Endothelial cell of umbilical vein (primary cell): ENCODE data around the gene NDUFAB1. TPM values are rescaled to one million over a fixed set of nuclear protein-coding genes. Genes with fewer than 3 reads are reported as not detected.

Experiments
- BruUV-seq: library from RNA; stranded (reverse); fragments of 400-500 nt; replicated peaks from 2 replicates; lab custom pipeline; 2021; lab: Mats Ljungman, UMichigan
- CTCF ChIA-PET: fragments of 300-600, 350-600 bp; sonication (Branson Sonifier 250); formaldehyde crosslinking; loops from one replicate; lab custom pipeline; 2021; ENCODE audit warnings: antibody characterized with exemption, inconsistent platforms; lab: Charles Lee
- POLR2A ChIA-PET: fragments of 300-600, 350-600 bp; sonication (Branson Sonifier 250); formaldehyde crosslinking; loops from one replicate; lab custom pipeline; 2021; ENCODE audit warnings: antibody characterized with exemption, inconsistent platforms; lab: Charles Lee
- DNase-seq: peaks from one replicate; pipeline ENCODE4 v3.0.0-alpha.2; 2011; ENCODE audit warnings: low read depth, low spot score
- FAIRE-seq: peaks from 2 replicates; lab custom pipeline; 2011; peaks lifted over from hg19 to GRCh38; lab: Jason Lieb, UNC
- H2AFZ ChIP-seq: 2 replicates; pipeline ENCODE4 v1.6.0; 2012; ENCODE audit warnings: low read depth, low read length, control low read depth, inconsistent platforms
- H3K27ac ChIP-seq: 2 replicates; pipeline ENCODE4 v1.5.1; 2011; ENCODE audit warnings: low read depth, mild to moderate bottlenecking, control low read depth, low read length, moderate library complexity; ENCODE audit not compliant: insufficient read depth
- H3K27me3 ChIP-seq, 2 experiments: 2 replicates each; pipeline versions ENCODE4 v1.6.0 to v1.6.1; 2011; ENCODE audit warnings: low read length in 2 of 2, mixed read lengths in 1 of 2; ENCODE audit not compliant: control insufficient read depth in 2 of 2, insufficient read depth in 2 of 2
- H3K36me3 ChIP-seq, 2 experiments: 2 replicates in 1 of 2; 3 replicates in 1 of 2; pipeline ENCODE4 v1.5.1; 2011; ENCODE audit warnings: low read length in 2 of 2, mild to moderate bottlenecking in 1 of 2, moderate library complexity in 1 of 2; ENCODE audit not compliant: control insufficient read depth in 2 of 2, insufficient read depth in 2 of 2; ENCODE audit errors: extremely low read depth in 1 of 2
- H3K4me1 ChIP-seq: 3 replicates; pipeline ENCODE4 v1.5.1; 2011; ENCODE audit warnings: mild to moderate bottlenecking, low read length; ENCODE audit not compliant: control insufficient read depth, insufficient read depth; ENCODE audit errors: extremely low read depth
- H3K4me2 ChIP-seq: 2 replicates; pipeline ENCODE4 v1.6.1; 2011; ENCODE audit warnings: low read length, control low read depth, mixed read lengths; ENCODE audit not compliant: insufficient read depth
- H3K4me3 ChIP-seq, 3 experiments: fragments of 200-600 bp in 1 of 3; sonication (generic), shearing (Covaris generic) in 1 of 3; replicated peaks in 1 of 3; 2 replicates each; pipeline ENCODE4 v1.5.1; 2011 to 2016; ENCODE audit warnings: control low read depth in 3 of 3, low read length in 3 of 3, mild to moderate bottlenecking in 2 of 3, inconsistent platforms in 1 of 3, low read depth in 1 of 3, moderate library complexity in 1 of 3; ENCODE audit not compliant: insufficient read depth in 1 of 3
- H3K79me2 ChIP-seq: 2 replicates; pipeline ENCODE4 v1.6.0; 2012; ENCODE audit warnings: low read length, inconsistent platforms; ENCODE audit not compliant: control insufficient read depth, insufficient read depth
- H3K9ac ChIP-seq: replicated peaks from 2 replicates; pipeline ENCODE3; 2011; ENCODE audit warnings: low read length, control low read depth; ENCODE audit not compliant: insufficient read depth; ENCODE audit errors: extremely low read depth
- H3K9me1 ChIP-seq: replicated peaks from 3 replicates; pipeline ENCODE4 v1.6.0; 2011; ENCODE audit warnings: mild to moderate bottlenecking, low read length; ENCODE audit not compliant: control insufficient read depth, insufficient read depth; ENCODE audit errors: extremely low read depth
- H3K9me3 ChIP-seq: replicated peaks from 2 replicates; pipeline ENCODE4 v1.5.1; 2012; ENCODE audit warnings: low read length, inconsistent platforms; ENCODE audit not compliant: control insufficient read depth, insufficient read depth
- H4K20me1 ChIP-seq: replicated peaks from 2 replicates; pipeline ENCODE3; 2011; ENCODE audit warnings: mild to moderate bottlenecking, low read length; ENCODE audit not compliant: control insufficient read depth, insufficient read depth; ENCODE audit errors: extremely low read depth
- EZH2 ChIP-seq: IDR thresholded peaks from 2 replicates; pipeline ENCODE4 v1.6.1; 2012; ENCODE audit warnings: borderline replicate concordance, low read depth, mild to moderate bottlenecking, moderate library complexity, low read length, inconsistent platforms; ENCODE audit not compliant: severe bottlenecking
- FOS ChIP-seq: IDR thresholded peaks from 2 replicates; pipeline ENCODE4 v1.6.1; 2011; ENCODE audit warnings: mild to moderate bottlenecking, low read length, moderate library complexity, borderline replicate concordance; ENCODE audit not compliant: insufficient read depth
- GATA2 ChIP-seq: IDR thresholded peaks from 2 replicates; pipeline ENCODE4 v1.7.0; 2011; ENCODE audit warnings: low read depth, mild to moderate bottlenecking, moderate library complexity, mixed read lengths, low read length; ENCODE audit not compliant: insufficient read length, insufficient read depth
- JUN ChIP-seq: IDR thresholded peaks from 2 replicates; pipeline ENCODE4 v1.6.1; 2011; ENCODE audit warnings: borderline replicate concordance, low read depth; ENCODE audit not compliant: insufficient read length, insufficient read depth
- MYC ChIP-seq: IDR thresholded peaks from one replicate; pipeline ENCODE4 v1.6.1; 2011; ENCODE audit warnings: mild to moderate bottlenecking, low read depth, low read length
- POLR2A ChIP-seq: IDR thresholded peaks from 2 replicates; pipeline ENCODE4 v1.6.1; 2012; ENCODE audit warnings: low read depth, mild to moderate bottlenecking, control low read depth, low read length
- POLR2AphosphoS5 ChIP-seq: IDR thresholded peaks from 2 replicates; pipeline ENCODE4 v1.6.1; 2012; ENCODE audit warnings: low read depth, mild to moderate bottlenecking, control low read depth, low read length, moderate library complexity; ENCODE audit not compliant: insufficient read depth
- dilution Hi-C: fragments of 300-500 bp; cut with MboI; formaldehyde crosslinking; loops from one replicate; pipeline ENCODE4 v1.15.0; 2019; ENCODE audit warnings: low sequenced_read_pairs; ENCODE audit not compliant: extremely low pct_ligation_motif_present
- intact Hi-C: fragments of 100-400 bp; cut with micrococcal nuclease; formaldehyde crosslinking; loops from one replicate; pipeline ENCODE4 v1.10.0; 2022
- polyA plus RNA-seq, 4 experiments: library from polyadenylated mRNA; depleted of rRNA in 3 of 4; stranded (reverse) in 3 of 4; unstranded in 1 of 4; fragments of >200 nt; gene quantifications; 2 replicates each; pipeline versions ENCODE4 v1.2.1 to v1.2.3, GENCODE V29; 2011 to 2012; ENCODE audit warnings: missing spikeins in 1 of 4
- total RNA-seq: library from RNA; stranded (reverse); gene quantifications from 2 replicates; pipeline ENCODE4 v1.2.3, GENCODE V29; 2021
- TF ChIP-seq, protein P1 (sequence below), 2 donors: IDR thresholded peaks; 1 replicate in 1 of 2; 2 replicates in 1 of 2; pipeline ENCODE4 v1.5.1; 2011; ENCODE audit warnings: low read length in 2 of 2, mild to moderate bottlenecking in 2 of 2, moderate library complexity in 2 of 2, control low read depth in 1 of 2, inconsistent platforms in 1 of 2, low read depth in 1 of 2; ENCODE audit not compliant: insufficient read depth in 1 of 2; ENCODE audit errors: extremely low read depth in 1 of 2
- TF ChIP-seq, protein P2 (sequence below): IDR thresholded peaks from 2 replicates; pipeline ENCODE4 v1.6.1; 2011; ENCODE audit not compliant: insufficient read depth, insufficient read length

NDUFAB1 gene
- total and polyA plus RNA-seq, 2 donors (not counting 3 experiments of a cell fraction or from before 2014, with no cell fraction given) = 112 to 228 TPM

GRCh38 chr16:23534868-23535860 is 61.0 kb downstream of the NDUFAB1 start:
- DNase-seq (no peak), FAIRE-seq (no peak)
- dilution Hi-C loops = no loop called here
- H3K4me1 ChIP-seq = no peaks in the 10 kb centered on the region
- intact Hi-C loops = no loop called here
- H3K4me3 ChIP-seq = no peak overlapping the region
- H3K4me2 ChIP-seq = no peak overlapping the region
- ChIA-PET CTCF (no interaction called here), POLR2A (no interaction called here)
- no peaks in the 10 kb centered on the region for H3K9me3 ChIP-seq
- no TSS peak for BruUV-seq
- no peak overlapping the region for H3K27ac ChIP-seq
- TF ChIP-seq POLR2AphosphoS5 (no peak), EZH2 (no peak)
- peaks cover under 1% of the 10 kb centered on the region for H4K20me1 ChIP-seq
- no peaks in the 10 kb centered on the region for H3K79me2 ChIP-seq
- peaks cover 7 to 10% of the 10 kb centered on the region in 2 experiments for H3K36me3 ChIP-seq
- H2AFZ ChIP-seq = no peak overlapping the region
- no peak overlapping the region for H3K9ac ChIP-seq
- H3K9me1 ChIP-seq = no peaks in the 10 kb centered on the region
- no peaks in the 10 kb centered on the region for H3K27me3 ChIP-seq

- Histone ChIP-seq H3K27me3 (no peaks in the 10 kb centered on the region), H3K4me1 (no peaks in the 10 kb centered on the region), H4K20me1 (no peaks in the 10 kb centered on the region), H3K27ac (no peak overlapping the region), H3K9me3 (no peaks in the 10 kb centered on the region), H3K4me2 (no peak overlapping the region), H3K79me2 (no peaks in the 10 kb centered on the region), H3K36me3 (peaks cover 8 to 19% of the 10 kb centered on the region in 2 experiments), H3K9ac (no peak overlapping the region), H3K9me1 (no peaks in the 10 kb centered on the region), H3K4me3 (no peak overlapping the region), H2AFZ (no peak overlapping the region)
- no TSS peak for BruUV-seq
- FAIRE-seq (no peak), DNase-seq (no peak)
- intact Hi-C loops (no loop called here), dilution Hi-C loops (no loop called here)
- TF ChIP-seq, protein P1, sequence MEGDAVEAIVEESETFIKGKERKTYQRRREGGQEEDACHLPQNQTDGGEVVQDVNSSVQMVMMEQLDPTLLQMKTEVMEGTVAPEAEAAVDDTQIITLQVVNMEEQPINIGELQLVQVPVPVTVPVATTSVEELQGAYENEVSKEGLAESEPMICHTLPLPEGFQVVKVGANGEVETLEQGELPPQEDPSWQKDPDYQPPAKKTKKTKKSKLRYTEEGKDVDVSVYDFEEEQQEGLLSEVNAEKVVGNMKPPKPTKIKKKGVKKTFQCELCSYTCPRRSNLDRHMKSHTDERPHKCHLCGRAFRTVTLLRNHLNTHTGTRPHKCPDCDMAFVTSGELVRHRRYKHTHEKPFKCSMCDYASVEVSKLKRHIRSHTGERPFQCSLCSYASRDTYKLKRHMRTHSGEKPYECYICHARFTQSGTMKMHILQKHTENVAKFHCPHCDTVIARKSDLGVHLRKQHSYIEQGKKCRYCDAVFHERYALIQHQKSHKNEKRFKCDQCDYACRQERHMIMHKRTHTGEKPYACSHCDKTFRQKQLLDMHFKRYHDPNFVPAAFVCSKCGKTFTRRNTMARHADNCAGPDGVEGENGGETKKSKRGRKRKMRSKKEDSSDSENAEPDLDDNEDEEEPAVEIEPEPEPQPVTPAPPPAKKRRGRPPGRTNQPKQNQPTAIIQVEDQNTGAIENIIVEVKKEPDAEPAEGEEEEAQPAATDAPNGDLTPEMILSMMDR (IDR thresholded peaks at IDR 0.05; ENCODE audit: extremely low read depth in 1 of 2, insufficient read depth in 1 of 2, low read depth in 1 of 2, low read length in 2 of 2) = no peak
- TF ChIP-seq EZH2 = no peak
- no peak for TF ChIP-seq GATA2
- no peak for TF ChIP-seq POLR2A
- TF ChIP-seq, protein P2, sequence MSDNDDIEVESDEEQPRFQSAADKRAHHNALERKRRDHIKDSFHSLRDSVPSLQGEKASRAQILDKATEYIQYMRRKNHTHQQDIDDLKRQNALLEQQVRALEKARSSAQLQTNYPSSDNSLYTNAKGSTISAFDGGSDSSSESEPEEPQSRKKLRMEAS = no peak
- no peak for TF ChIP-seq FOS
- TF ChIP-seq JUN = no peak
- TF ChIP-seq MYC = no peak
- TF ChIP-seq POLR2AphosphoS5 = no peak
- CTCF ChIA-PET = no interaction called here
- POLR2A ChIA-PET = no interaction called here
Measured at GRCh38 chr16:23532448-23532847, 63.7 kb downstream of the NDUFAB1 start.
